Thyroid gland (tissue), 4 donors: ENCODE measurements around the gene CYP46A1.

Experiments
- POLR2A ChIP-seq, 2 donors: fragments of 450-650 bp; IDR thresholded peaks; one replicate each; pipeline ENCODE4 v1.6.1; 2017; ENCODE audit warnings: antibody characterized with exemption in 2 of 2, mild to moderate bottlenecking in 2 of 2, moderate library complexity in 1 of 2
- TF ChIP-seq, protein P1 (sequence below), 6 experiments: fragments of 200-600 bp in 3 of 6; fragments of 450-650 bp in 3 of 6; sonication (generic) in 3 of 6; IDR thresholded peaks; one replicate each; pipeline ENCODE4 v1.5.1; 2016 to 2019; ENCODE audit warnings: antibody characterized with exemption in 6 of 6, mild to moderate bottlenecking in 2 of 6, inconsistent platforms in 1 of 6, moderate library complexity in 1 of 6

DNA sequence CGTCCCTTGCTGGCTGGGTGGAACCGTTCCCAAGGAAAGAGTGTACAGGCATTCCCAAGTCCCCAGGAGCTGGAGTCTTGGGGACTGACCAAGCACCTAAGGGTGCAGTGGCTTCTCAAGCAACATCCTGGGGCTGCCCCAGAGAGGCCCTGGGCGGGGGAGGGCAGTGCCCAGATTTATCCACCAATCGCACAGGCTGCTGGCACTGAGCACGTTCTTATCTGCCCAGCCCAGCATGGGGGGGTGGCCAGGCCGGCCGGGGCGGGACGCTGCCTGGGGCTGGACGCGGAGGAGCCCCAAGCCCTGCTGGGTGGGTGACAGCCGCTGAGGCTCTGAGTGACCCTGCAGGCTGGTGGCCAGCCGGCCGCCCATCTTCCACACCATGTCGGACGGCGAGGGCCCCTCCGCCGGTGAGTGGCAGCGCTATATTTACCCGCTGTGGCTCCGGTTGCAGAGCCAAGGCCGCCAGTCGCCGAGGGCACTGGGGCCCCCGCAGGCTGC is 53.4 kb downstream of the CYP46A1 start:
- TF ChIP-seq, protein P1, sequence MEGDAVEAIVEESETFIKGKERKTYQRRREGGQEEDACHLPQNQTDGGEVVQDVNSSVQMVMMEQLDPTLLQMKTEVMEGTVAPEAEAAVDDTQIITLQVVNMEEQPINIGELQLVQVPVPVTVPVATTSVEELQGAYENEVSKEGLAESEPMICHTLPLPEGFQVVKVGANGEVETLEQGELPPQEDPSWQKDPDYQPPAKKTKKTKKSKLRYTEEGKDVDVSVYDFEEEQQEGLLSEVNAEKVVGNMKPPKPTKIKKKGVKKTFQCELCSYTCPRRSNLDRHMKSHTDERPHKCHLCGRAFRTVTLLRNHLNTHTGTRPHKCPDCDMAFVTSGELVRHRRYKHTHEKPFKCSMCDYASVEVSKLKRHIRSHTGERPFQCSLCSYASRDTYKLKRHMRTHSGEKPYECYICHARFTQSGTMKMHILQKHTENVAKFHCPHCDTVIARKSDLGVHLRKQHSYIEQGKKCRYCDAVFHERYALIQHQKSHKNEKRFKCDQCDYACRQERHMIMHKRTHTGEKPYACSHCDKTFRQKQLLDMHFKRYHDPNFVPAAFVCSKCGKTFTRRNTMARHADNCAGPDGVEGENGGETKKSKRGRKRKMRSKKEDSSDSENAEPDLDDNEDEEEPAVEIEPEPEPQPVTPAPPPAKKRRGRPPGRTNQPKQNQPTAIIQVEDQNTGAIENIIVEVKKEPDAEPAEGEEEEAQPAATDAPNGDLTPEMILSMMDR (IDR thresholded peaks at IDR 0.05): no peak
- no peak for TF ChIP-seq POLR2A (IDR thresholded peaks at IDR 0.05)
